HG03103 (cell line): ENCODE data around the gene ZNF726.
"Not testable (repeated sequence)": the region's sequence is repeated elsewhere in the genome, so short reads cannot be mapped to it uniquely, and the experiment has no call there.

Experiments
- ATAC-seq: cut with Tn5 transposase; IDR thresholded peaks from one replicate; pipeline ENCODE4 v1.9.1; 2021; ENCODE audit warnings: low read depth; ENCODE audit not compliant: unreplicated experiment

ZNF726 gene

DNA sequence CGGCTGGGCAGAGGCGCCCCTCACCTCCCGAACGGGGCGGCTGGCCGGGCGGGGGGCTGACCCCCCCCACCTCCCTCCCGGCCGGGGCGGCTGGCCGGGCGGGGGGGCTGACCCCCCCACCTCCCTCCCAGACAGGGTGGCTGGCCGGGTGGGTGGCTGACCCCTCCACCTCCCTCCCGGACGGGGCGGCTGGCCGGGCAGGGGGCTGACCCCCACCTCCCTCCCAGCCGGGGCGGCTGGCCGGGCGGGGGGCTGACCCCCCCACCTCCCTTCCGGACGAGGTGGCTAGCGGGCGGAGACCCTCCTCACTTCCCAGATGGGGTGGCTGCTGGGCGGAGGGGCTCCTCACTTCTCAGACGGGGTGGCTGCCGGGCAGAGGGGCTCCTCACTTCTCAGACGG lies 22.3 kb downstream of the ZNF726 start:
- not testable (repeated sequence) for ATAC-seq

DNA sequence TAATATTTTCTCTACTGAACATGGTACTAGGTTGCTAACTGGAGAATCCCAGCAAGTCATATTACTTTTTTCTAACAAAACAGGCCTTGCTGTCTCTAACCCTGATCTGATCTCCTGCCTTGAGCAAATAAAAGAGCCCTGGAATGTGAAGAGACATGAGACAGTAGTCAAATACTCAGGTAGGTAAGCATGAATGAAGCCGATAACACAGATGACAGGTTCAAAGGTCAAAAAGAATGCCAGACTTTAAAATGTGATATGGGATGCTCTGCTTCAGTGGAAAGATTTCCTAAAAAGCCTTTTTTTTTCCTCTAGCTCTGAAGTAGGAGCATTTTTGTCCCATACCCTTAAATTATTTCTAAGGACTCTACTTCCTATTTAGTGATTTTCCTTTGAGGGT lies 28.7 kb downstream of the ZNF726 start:
- ATAC-seq: no peak

DNA sequence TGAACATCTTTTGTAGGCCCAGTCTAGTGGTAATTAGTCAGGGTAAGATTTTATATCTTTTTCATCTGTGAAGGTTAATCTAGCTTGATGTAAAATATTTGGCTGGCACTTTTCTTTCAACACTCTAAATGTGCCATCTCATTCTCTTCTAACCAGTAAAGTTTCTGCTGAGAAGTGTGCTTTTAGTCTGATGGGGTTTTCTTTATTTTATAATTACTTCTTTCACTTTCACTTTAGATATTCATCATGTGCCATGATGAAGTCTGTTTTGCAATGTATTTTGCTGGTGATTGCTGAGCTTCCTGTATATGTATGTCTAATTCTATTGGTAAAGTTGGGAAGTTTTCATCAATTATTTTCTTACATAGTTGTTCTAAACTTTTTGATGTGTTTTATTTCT lies 31.9 kb downstream of the ZNF726 start:
- ATAC-seq: no peak

DNA sequence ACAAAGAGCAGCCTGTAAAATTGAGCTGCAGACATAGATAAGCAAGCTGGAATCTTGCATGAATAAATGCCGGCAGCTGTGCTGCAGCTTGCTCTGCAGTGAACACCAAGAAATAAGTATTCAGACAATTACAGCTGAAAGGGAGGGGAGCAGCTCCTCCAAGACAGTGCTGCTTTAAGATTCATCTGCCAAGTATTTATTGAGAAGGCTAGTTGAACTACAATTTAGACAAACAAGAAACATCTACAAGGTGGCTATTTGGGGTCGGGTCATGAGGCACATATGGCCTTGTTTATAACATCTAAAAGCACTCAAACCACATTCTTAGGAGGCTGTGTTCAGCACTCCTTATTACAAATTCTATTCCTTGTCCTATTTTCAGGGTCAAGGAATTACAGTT lies 34.9 kb downstream of the ZNF726 start:
- ATAC-seq: no peak

DNA sequence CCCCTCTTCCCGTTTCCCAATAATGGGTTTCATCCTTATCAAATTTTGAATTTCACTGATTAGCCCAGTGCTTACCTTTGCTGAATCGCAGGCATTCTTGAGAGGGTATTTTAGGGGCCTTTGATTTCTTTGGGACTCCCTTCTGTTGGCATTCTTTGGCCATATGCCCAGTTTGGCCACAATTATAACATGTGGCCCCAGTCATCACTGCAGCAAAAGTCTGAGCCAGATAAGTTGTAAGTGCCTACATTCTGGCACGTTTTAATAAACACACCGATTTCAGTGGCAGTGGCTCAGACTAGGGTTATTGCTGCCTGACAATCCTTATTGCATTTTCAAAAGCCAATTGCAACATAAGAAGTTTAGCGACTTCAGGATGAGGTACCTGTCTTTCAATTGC lies 41.4 kb downstream of the ZNF726 start:
- no peak for ATAC-seq

DNA sequence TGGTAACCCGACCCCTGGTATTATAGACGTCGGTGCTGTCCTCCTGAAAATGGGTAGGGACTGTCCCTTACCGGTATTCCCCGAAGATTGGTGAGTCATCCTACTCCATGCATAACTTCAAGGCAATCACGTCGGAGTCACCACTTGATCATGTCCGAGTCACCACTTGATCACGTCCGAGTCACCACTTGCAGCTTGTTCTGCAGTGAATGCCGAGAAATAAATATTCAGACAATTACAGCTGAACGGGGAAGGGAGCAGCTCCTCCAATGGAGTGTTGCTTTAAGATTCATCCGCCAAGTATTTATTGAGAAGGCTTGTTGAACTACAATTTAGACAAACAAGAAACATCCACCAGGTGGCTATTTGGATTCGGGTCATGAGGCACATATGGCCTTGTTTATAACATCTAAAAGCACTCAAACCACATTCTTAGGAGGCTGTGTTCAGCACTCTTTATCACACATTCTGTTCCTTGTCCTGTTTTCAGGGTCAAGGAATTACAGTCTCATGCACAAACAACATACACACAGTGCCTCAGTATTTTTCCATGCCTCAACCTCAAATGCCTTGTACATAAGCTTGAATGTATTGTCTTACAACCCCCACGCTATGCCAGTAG lies 43.1 kb downstream of the ZNF726 start:
- no peak for ATAC-seq

DNA sequence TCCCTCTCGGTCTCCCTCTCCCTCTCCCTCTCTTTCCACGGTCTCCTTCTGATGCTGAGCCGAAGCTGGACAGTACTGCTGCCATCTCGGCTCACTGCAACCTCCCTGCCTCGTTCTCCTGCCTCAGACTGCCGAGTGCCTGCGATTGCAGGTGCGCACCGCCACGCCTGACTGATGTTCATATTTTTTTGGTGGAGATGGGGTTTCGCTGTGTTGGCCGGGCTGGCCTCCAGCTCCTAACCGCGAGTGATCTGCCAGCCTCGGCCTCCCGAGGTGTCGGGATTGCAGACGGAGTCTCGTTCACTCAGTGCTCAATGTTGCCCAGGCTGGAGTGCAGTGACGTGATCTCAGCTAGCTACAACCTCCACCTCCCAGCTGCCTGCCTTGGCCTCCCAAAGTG lies 48.7 kb downstream of the ZNF726 start:
- ATAC-seq: not testable (repeated sequence)

DNA sequence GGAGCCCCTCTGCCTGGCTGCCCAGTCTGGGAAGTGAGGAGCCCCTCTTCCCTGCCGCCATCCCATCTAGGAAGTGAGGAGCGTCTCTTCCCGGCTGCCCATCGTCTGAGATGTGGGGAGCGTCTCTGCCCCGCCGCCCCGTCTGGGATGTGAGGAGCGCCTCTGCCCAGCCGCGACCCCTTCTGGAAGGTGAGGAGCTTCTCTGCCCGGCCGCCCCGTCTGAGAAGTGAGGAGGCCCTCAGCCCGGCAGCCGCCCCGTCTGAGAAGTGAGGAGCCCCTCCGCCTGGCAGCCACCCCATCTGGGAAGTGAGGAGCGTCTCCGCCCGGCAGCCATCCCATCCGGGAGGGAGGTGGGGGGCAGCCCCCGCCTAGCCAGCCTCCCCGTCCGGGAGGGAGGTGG lies 49.2 kb downstream of the ZNF726 start:
- ATAC-seq: not testable (repeated sequence)

DNA sequence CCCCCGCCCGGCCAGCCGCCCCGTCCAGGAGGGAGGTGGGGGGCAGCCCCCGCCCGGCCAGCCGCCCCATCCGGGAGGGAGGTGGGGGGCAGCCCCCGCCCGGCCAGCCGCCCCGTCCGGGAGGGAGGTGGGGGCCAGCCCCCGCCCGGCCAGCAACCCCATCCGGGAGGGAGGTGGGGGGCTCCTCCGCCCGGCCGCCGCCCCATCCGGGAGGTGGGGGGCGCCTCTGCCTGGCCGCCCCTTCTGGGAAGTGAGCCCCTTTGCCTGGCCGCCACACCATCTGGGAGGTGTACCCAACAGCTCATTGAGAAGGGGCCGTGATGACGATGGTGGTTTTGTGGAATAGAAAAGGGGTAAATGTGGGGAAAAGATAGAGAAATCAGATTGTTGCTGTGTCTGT lies 49.6 kb downstream of the ZNF726 start:
- ATAC-seq: not testable (repeated sequence)

DNA sequence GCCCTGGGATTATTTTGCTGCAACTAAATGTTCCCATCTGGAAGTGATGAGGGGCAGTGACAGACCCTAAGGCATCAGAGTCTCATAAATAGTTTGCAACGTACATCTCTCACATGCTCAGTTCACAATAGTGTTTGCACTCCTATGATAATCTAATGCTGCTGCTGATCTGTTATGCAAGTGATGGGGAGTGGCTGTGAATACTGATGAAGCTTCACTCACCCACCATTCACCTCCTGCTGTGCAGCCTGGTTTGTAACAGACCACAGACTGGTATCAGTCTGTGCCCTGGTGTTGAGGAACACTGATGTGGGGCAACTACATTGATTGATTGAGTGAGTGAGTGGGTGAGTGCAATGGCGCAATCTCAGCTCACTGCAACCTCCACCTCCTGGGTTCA lies 54.9 kb downstream of the ZNF726 start:
- ATAC-seq: no peak

DNA sequence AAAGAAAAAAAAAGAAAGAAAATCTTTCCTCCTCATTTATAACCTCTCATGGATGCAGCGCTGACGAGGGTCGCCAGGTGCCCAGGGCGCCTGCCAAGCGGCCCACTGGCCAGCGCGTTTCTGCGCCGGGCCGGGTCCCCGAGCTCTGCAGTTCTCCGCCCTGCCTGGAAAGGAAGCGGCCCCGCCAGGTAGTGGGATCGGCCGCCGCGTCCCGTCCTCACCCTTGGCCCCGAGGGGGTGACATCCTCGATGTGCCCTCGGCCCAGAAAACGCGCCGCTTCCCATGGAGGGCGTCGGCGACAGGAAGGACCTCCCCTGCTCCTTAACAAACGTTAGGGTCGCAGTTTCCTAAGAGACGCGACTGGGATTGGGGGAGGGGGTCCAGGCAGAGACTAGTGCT lies 56.9 kb downstream of the ZNF726 start:
- no peak for ATAC-seq

DNA sequence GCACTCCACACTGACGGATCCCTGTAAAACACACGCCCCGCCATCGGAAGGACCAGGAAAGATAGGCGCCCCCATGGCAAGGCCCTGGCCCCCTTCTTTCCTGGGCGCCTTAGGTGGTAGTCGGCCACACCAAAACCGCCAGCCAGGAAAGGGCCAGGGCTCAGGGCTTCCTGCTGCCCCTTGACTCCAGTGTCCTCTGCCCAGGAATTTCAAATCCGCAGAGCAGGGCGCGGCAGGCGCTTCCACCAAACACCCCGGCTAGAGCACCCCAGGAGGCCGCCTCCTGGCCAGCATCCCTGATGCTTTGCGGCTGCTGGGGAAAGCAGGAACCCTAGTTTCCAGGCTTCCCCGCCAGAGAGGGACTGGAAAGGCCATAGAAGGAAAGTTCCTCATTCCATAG lies 57.5 kb downstream of the ZNF726 start:
- ATAC-seq: no peak

DNA sequence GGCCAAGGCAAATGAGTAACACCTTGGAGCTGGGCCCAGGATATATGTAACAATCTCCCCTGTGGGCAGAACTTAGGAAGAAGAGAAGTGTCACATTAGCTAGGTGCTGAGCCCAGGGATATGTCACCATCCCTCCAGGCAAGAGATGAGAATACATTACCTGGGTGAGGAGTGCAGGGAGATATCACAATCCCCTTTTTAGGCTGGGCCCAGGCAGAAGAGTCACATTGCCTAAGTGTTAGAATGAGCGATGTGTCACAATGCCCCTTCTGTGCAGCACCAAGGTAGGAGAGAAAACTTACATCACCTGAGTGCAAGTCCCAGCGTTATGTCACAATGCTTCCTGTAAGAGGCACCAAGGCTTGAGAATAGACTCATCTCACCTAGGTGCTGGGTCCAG lies 60.3 kb downstream of the ZNF726 start:
- ATAC-seq: no peak

DNA sequence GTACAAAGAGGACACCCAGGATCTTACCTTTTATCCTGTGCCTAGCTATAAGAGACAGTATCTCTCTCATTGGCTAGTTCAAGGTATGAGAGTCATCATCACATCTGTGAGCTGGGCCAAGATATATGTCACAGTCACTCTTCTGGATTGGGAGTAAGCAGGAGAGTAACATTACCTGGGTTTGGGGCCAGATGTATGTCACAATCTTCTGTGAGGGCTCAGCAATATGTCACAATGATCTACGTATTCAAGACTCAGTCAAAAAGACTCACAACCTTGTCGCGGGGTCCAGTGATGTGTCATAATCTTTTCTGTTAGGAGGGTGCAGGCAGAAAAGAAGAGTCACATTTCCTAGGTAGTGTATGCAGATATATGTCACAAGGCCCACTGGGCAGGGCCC lies 61.9 kb downstream of the ZNF726 start:
- ATAC-seq: not testable (repeated sequence)

DNA sequence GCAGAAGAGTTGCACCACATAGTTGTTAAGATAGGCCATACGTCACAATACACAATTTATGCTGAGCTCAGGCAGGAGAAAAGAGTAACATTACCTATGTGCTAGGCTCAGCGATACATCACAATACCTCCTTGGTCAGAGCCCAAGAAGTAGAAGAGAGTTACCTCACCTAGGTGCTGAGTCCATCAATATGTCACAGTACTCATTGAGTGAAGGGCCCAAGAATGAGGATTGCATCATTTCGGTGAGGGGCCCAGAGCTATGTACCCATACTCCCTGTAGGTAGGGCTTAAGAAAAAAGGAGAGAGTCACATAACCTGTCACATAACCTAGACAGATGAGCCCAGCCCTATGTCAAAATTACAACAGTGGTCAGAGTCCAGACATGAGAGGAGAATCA lies 62.6 kb downstream of the ZNF726 start:
- ATAC-seq: not testable (repeated sequence)

DNA sequence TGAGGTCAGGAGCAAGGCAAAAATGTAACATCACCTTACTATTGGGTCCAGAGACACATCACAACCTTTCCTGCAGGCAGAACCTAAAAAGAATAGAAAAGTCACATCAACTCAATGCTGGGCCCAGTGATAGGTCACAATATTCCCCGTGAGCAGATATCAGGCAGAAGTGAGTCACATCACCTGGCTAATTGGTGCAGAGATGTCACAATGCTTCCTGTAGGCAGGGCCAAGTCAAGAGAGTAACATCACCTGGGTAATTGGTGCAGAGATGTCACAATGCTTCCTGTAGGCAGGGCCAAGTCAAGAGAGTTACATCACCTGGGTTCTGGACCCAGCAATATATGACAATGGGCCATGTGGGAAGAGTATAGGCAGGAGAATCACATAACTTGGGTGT lies 63.4 kb downstream of the ZNF726 start:
- ATAC-seq: no peak

DNA sequence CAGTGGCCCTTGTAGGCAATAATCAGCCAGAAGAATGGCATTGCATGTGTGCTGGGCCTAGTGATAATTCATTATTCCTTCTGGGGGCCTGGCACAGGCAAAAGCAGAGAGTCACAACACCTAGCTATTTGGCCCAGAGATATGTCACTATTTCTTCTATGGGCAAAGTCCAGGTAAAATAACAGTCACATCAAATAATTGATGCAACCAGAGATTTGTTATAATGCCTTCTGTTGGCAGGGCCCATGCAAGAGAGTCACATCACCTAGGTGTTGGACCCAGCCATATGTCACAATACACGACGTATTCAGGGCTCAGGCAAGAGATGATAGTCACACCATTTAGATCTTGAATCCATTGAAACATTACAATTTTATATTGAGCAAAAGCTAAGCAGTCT lies 66.1 kb downstream of the ZNF726 start:
- no peak for ATAC-seq

DNA sequence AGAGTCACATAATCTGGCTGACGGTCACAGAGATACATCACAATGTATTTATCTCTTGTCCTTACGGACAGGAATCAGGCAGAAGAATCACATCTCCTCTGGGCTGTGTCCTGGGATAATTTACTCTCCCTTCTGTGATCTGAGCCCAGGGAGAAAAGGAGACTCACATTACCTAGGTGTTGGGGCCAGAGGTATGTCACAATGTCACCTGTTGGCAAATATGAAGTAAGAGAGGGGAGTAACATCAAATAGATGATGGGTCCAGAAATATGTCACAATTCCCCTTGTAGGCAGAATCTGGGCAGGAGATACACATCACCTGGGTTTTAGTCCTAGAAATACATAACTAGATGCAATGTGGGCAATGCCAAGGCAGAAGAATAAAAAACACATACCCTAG lies 67.2 kb downstream of the ZNF726 start:
- no peak for ATAC-seq

DNA sequence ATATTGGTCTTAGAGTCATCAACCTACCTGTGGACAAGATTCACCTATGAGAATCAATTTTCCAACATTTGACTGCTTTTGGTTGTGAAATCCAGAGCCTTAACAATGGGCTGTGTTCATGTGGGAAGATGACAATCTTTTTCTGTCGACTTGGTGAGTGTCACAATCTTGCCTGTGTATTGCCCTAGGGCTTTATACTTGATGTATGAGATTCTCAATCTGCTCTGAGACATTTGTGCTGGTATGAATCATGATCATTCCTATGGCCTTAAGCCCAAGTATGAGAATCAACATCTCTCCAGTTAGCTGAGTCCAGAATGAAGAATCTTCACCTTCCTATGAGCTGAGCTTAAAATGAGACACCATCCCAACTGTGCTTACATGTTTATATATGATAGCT lies 68.7 kb downstream of the ZNF726 start:
- no peak for ATAC-seq
